GM23338 (cell line): ENCODE data around the gene ENTPD6. TPM values are rescaled to one million over a fixed set of nuclear protein-coding genes. Genes with fewer than 3 reads are reported as not detected.

ENCODE experiments used
- ATAC-seq: fragments of 200-7000 bp; cut with Tn5 transposase; 3 replicates; pipeline ENCODE4 v1.9.1; 2020
- DNase-seq: peaks from one replicate; pipeline ENCODE4 v3.0.0-alpha.2; 2015; ENCODE audit warnings: low spot score
- H2AFZ ChIP-seq: fragments of 200-600 bp; sonication (generic); 2 replicates; pipeline ENCODE4 v1.8.0; 2016; ENCODE audit warnings: antibody characterized with exemption, mild to moderate bottlenecking, moderate library complexity
- H3F3A ChIP-seq: fragments of 200-600 bp; sonication (generic); replicated peaks from 2 replicates; pipeline ENCODE4 v1.8.0; 2017; ENCODE audit warnings: antibody characterized with exemption, mixed run types, low read depth
- H3K27ac ChIP-seq: fragments of 200-600 bp; sonication (generic); 2 replicates; pipeline ENCODE4 v1.6.1; 2016; ENCODE audit warnings: low read depth
- H3K27me3 ChIP-seq: fragments of 200-600 bp; sonication (generic); 2 replicates; pipeline ENCODE4 v1.8.0; 2016; ENCODE audit warnings: mild to moderate bottlenecking, mixed run types, moderate library complexity; ENCODE audit not compliant: insufficient read depth
- H3K36me3 ChIP-seq: fragments of 200-600 bp; sonication (generic); 2 replicates; pipeline ENCODE4 v1.8.0; 2016; ENCODE audit warnings: mild to moderate bottlenecking; ENCODE audit not compliant: insufficient read depth
- H3K4me1 ChIP-seq: fragments of 200-600 bp; sonication (generic); 2 replicates; pipeline ENCODE4 v1.8.0; 2016; ENCODE audit warnings: mild to moderate bottlenecking, moderate library complexity; ENCODE audit not compliant: insufficient read depth
- H3K4me2 ChIP-seq: fragments of 200-600 bp; sonication (generic); 2 replicates; pipeline ENCODE4 v1.7.1; 2017; ENCODE audit warnings: mixed run types
- H3K4me3 ChIP-seq: fragments of 200-600 bp; sonication (generic); 2 replicates; pipeline ENCODE4 v1.6.1; 2016; ENCODE audit warnings: mixed run types
- H3K79me2 ChIP-seq: fragments of 200-600 bp; sonication (generic); replicated peaks from 2 replicates; pipeline ENCODE4 v1.8.0; 2017; ENCODE audit warnings: mild to moderate bottlenecking; ENCODE audit not compliant: insufficient read depth
- H3K9me2 ChIP-seq: fragments of 200-600 bp; sonication (generic); 2 replicates; pipeline ENCODE4 v1.8.0; 2017; ENCODE audit not compliant: insufficient read depth
- H4K20me1 ChIP-seq: fragments of 200-600 bp; sonication (generic); replicated peaks from 2 replicates; pipeline ENCODE4 v1.8.0; 2017; ENCODE audit warnings: mild to moderate bottlenecking; ENCODE audit not compliant: insufficient read depth
- H3K27ac Mint-ChIP-seq: 2 replicates; pipeline ENCODE4 v1.8.0; 2020; ENCODE audit warnings: inconsistent platforms, mild to moderate bottlenecking, moderate library complexity, mixed read lengths
- H3K27me3 Mint-ChIP-seq: 3 replicates; pipeline ENCODE4 v1.8.0; 2022; ENCODE audit warnings: low read depth, mild to moderate bottlenecking, moderate library complexity, mixed read lengths, inconsistent platforms; ENCODE audit not compliant: insufficient read depth, poor library complexity
- H3K36me3 Mint-ChIP-seq: 3 replicates; pipeline ENCODE4 v1.8.0; 2021; ENCODE audit warnings: low read depth, mild to moderate bottlenecking, inconsistent platforms, moderate library complexity, mixed read lengths
- H3K4me1 Mint-ChIP-seq: 3 replicates; pipeline ENCODE4 v1.8.0; 2020; ENCODE audit warnings: mild to moderate bottlenecking, inconsistent platforms, mixed read lengths
- H3K4me3 Mint-ChIP-seq: 3 replicates; pipeline ENCODE4 v1.8.0; 2021; ENCODE audit warnings: moderate library complexity, mild to moderate bottlenecking, inconsistent platforms, mixed read lengths
- H3K9me3 Mint-ChIP-seq: 3 replicates; pipeline ENCODE4 v1.8.0; 2020; ENCODE audit warnings: moderate library complexity, mild to moderate bottlenecking, inconsistent platforms, mixed read lengths
- CREB1 ChIP-seq: fragments of 250-450 bp; sonication (Bioruptor Pico); IDR thresholded peaks from 2 replicates; pipeline ENCODE4 v1.5.0; 2020; ENCODE audit warnings: low read depth, mild to moderate bottlenecking, moderate library complexity
- CTCF ChIP-seq, 2 experiments: fragments of 200-600 bp in 1 of 2; sonication (generic) in 1 of 2; conservative IDR thresholded peaks; 2 replicates each; pipeline versions ENCODE4 v1.5.1 to v1.6.1; 2016 to 2017; ENCODE audit warnings: antibody characterized with exemption in 2 of 2, low read depth in 2 of 2, mild to moderate bottlenecking in 2 of 2, moderate library complexity in 1 of 2
- ETS1 ChIP-seq: IDR thresholded peaks from 2 replicates; pipeline ENCODE4 v1.6.1; 2016; ENCODE audit warnings: antibody characterized with exemption
- EZH2 ChIP-seq: fragments of 200-600 bp; sonication (generic); IDR thresholded peaks from one replicate; pipeline ENCODE4 v1.8.0; 2017; ENCODE audit warnings: antibody characterized with exemption, mild to moderate bottlenecking, low read depth; ENCODE audit not compliant: unreplicated experiment
- EZH2phosphoT487 ChIP-seq: fragments of 200-600 bp; sonication (generic); IDR thresholded peaks from one replicate; pipeline ENCODE4 v1.8.1; 2018; ENCODE audit warnings: antibody characterized with exemption; ENCODE audit not compliant: unreplicated experiment
- JUNB ChIP-seq: IDR thresholded peaks from one replicate; pipeline ENCODE4 v1.6.1; 2016; ENCODE audit warnings: antibody characterized with exemption; ENCODE audit not compliant: unreplicated experiment
- NANOG ChIP-seq: IDR thresholded peaks from 2 replicates; pipeline ENCODE4 v1.6.1; 2016; ENCODE audit warnings: antibody characterized with exemption, borderline replicate concordance
- POLR2AphosphoS5 ChIP-seq: IDR thresholded peaks from 2 replicates; pipeline ENCODE4 v1.6.1; 2016; ENCODE audit warnings: antibody characterized with exemption, low read depth
- REST ChIP-seq: IDR thresholded peaks from one replicate; pipeline ENCODE4 v1.6.1; 2018; ENCODE audit warnings: antibody characterized with exemption; ENCODE audit not compliant: unreplicated experiment
- STAT1 ChIP-seq: IDR thresholded peaks from one replicate; pipeline ENCODE4 v1.6.1; 2016; ENCODE audit warnings: antibody characterized with exemption; ENCODE audit not compliant: unreplicated experiment
- ZNF114 ChIP-seq: fragments of 250-450 bp; sonication (Bioruptor Pico); IDR thresholded peaks from 2 replicates; pipeline ENCODE4 v1.5.0; 2020; ENCODE audit warnings: mild to moderate bottlenecking, moderate library complexity
- ZNF331 ChIP-seq: fragments of 250-450 bp; sonication (Bioruptor Pico); IDR thresholded peaks from 2 replicates; pipeline ENCODE4 v1.5.0; 2020; ENCODE audit warnings: low read depth, mild to moderate bottlenecking, moderate library complexity
- ZNF462 ChIP-seq: fragments of 250-450 bp; sonication (Bioruptor Pico); IDR thresholded peaks from 2 replicates; pipeline ENCODE4 v1.5.0; 2020; ENCODE audit warnings: mild to moderate bottlenecking, moderate library complexity
- polyA plus RNA-seq: library from polyadenylated mRNA; unstranded; fragments of >200 nt; fragmentation: Nextera tagmentation; extraction: Ambion mirVana; gene quantifications from 2 replicates; pipeline ENCODE4 v1.2.1, GENCODE V29; 2016
- total RNA-seq: library from RNA; depleted of rRNA; stranded (reverse); fragments of >200 nt; shearing (Covaris generic); gene quantifications from 2 replicates; pipeline ENCODE4 v1.2.3, GENCODE V29; 2014

Gene ENTPD6
- total and polyA plus RNA-seq, 2 experiments from 2014 or later = 19.3 to 45.9 TPM

GRCh38 chr20:25273046-25273445, 77.5 kb downstream of the ENTPD6 start:
- DNase-seq (no peak), ATAC-seq (no peak)
- H3K4me3 ChIP-seq = no peak overlapping the region
- Mint-ChIP-seq H3K4me1 (no peaks in the 10 kb centered on the region), H3K36me3 (peaks cover 35% of the 10 kb centered on the region), H3K4me3 (no peak overlapping the region), H3K27ac (no peak overlapping the region), H3K27me3 (peaks cover 14% of the 10 kb centered on the region), H3K9me3 (no peaks in the 10 kb centered on the region)
- no peaks in the 10 kb centered on the region; the same call in 1 of the 2 replicates for H3K36me3 ChIP-seq
- TF ChIP-seq CTCF (conservative IDR thresholded peaks at IDR 0.05; ENCODE audit: low read depth in 2 of 2) = no peak
- no peak for TF ChIP-seq EZH2phosphoT487
- TF ChIP-seq ZNF462 (CRISPR knock-in tag) = no peak
- TF ChIP-seq ZNF114 (CRISPR knock-in tag) = no peak
- TF ChIP-seq CREB1 = no peak
- TF ChIP-seq REST = no peak
- TF ChIP-seq STAT1 = no peak
- no peak for TF ChIP-seq ZNF331 (CRISPR knock-in tag)
- no peak for TF ChIP-seq ETS1
- TF ChIP-seq EZH2 = no peak
- TF ChIP-seq POLR2AphosphoS5 = no peak
- no peak for TF ChIP-seq JUNB
- no peak for TF ChIP-seq NANOG
- no peaks in the 10 kb centered on the region for H3F3A ChIP-seq
- no peak overlapping the region for H3K27ac ChIP-seq
- H4K20me1 ChIP-seq = no peaks in the 10 kb centered on the region; the same call in 1 of the 2 replicates
- H2AFZ ChIP-seq = no peak overlapping the region
- no peak overlapping the region for H3K4me2 ChIP-seq
- no peaks in the 10 kb centered on the region for H3K9me2 ChIP-seq
- H3K4me1 ChIP-seq = no peaks in the 10 kb centered on the region
- H3K27me3 ChIP-seq = no peaks in the 10 kb centered on the region
- no peaks in the 10 kb centered on the region for H3K79me2 ChIP-seq
